GM19467 (cell line): ENCODE measurements around the gene ANKRD40CL.

ENCODE experiments used
- ATAC-seq: cut with Tn5 transposase; IDR thresholded peaks from one replicate; pipeline ENCODE4 v1.9.1; 2021; ENCODE audit warnings: mild to moderate bottlenecking, moderate library complexity; ENCODE audit not compliant: unreplicated experiment

The ANKRD40CL gene

DNA sequence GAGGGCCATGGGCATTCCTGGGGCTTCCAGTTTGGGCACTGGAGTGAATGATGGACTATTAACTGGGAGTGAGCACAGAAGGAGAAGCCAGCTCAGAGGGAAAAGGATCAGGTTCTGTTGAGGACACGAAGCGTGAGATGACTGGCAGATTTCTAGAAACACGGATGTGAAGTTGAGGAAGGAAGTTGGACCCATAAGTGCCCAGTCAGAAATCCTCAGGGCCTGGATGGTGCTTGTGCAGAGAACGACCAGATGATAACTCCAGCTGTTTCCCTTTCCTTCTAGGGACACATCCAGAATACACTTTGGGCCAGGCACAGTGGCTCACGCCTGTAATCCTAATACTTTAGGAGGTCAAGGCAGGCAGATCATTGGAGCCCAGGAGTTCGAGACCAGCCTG is 23.3 kb upstream of the ANKRD40CL start:
- no peak for ATAC-seq

- ATAC-seq: no peak
Measured at GRCh38 chr17:50787106-50787505, 19.8 kb upstream of the ANKRD40CL start.

- no peak for ATAC-seq
Measured at GRCh38 chr17:50785946-50786570, 18.7 kb upstream of the ANKRD40CL start.

GRCh38 chr17:50785126-50785525 is 17.8 kb upstream of the ANKRD40CL start:
- no peak for ATAC-seq

DNA sequence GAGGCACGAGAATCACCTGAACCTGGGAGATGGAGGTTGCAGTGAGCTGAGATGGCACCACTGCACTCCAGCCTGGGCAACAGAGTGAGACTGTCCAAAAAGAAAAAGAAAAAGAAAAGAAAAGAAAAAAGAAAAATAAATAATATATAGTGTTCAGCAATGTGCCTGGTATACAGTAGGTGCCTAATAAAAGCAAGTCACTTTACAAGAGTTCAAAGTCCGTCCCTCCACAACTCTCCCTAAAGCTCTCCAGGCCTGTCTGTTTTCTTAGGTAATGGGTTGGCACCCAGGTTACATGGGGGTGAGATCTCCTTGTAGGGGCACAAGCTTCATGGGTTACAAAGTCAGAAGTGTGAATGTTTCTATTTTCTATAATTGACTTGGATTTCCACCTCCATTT is 16.6 kb upstream of the ANKRD40CL start:
- no peak for ATAC-seq

- ATAC-seq: no peak
Measured at GRCh38 chr17:50783193-50783660, 15.9 kb upstream of the ANKRD40CL start.

DNA sequence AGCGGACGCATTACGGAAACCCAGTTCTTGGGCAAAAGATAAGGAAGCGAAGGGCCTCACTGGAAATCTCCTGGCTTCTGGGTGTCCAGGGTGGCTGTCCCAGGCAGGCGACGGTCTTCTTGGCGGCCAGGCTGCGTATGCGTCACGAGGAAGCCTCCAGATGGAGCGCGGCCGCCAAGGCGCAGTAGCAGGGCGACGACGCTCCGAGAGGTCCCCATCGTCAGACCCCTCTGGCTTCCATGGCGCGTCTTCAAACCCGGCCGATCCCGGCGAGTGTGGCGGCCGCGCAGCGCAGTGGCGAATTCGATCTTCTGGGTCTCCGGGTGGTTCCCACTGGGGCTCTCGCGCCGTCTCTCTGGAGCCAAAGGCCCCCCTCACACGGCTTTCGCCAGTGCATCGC is 13.8 kb upstream of the ANKRD40CL start:
- ATAC-seq: no peak

DNA sequence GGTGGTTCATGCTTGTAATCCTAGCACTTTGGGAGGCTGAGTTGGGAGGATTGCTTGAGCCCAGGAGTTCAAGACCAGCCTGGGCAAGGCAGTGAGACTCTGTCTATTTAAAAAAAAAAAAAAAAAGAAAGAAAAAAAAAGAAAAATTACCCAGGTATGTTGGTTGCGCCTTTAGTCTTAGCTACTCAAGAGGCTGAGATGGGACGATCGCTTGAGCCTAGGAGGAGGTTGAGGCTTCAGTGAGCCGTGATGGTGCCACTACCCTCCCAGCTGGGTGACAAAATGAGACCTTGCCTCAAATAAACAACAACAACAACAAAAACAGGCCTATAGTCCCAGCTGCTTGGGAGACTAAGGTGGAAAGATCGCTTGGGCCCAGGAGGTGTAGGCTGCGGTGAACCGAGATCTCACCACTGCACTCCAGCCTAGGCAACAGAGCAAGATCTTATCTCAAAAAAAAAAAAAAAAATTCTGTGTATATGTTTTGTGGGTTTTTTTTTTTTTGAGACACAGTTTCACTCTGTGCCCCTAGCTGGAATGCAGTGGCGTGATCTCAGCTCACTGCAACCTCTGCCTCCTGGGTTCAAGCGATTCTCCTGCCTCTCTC is 12.5 kb upstream of the ANKRD40CL start:
- no peak for ATAC-seq

GRCh38 chr17:50778988-50779387 is 11.7 kb upstream of the ANKRD40CL start:
- no peak for ATAC-seq

DNA sequence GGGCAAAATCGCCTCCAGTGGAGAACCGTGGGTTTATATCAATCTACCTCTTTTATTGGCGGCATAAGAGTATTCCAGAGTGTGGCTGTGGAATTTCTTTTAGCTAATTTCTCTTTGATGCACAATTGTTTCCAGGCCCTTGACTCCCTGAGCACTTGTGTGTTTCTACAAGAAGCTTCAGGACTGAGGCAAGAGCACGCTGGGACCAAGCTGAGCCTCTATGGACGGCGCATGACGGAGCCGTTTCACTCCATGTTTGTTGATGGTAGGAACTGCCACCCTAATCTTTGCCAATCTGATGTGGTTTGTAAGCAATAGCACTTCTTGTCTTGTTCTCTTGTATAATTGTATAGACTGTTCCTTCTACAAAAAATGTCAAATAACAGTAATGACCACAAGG is 11.2 kb upstream of the ANKRD40CL start:
- ATAC-seq: no peak

DNA sequence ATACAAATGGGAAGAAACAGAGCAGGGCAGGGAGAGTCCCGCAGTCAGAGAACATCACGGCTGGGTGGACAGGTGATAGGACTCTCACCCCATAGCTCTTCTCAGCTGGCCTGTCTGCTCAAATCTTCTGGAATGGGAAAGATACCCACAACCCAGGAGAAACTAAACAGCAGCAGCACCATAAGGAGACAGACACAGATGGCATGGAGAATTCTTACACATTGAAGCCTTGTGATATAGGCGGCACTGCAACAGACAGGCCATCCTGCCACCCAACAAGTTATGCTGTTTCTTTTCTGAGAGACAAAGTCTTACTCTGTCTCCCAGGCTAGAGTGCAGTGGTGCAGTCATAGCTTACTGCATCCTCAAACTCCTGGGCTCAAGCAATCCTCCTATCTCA is 8.6 kb upstream of the ANKRD40CL start:
- no peak for ATAC-seq

GRCh38 chr17:50774225-50774803 is 7.0 kb upstream of the ANKRD40CL start:
- ATAC-seq: no peak

DNA sequence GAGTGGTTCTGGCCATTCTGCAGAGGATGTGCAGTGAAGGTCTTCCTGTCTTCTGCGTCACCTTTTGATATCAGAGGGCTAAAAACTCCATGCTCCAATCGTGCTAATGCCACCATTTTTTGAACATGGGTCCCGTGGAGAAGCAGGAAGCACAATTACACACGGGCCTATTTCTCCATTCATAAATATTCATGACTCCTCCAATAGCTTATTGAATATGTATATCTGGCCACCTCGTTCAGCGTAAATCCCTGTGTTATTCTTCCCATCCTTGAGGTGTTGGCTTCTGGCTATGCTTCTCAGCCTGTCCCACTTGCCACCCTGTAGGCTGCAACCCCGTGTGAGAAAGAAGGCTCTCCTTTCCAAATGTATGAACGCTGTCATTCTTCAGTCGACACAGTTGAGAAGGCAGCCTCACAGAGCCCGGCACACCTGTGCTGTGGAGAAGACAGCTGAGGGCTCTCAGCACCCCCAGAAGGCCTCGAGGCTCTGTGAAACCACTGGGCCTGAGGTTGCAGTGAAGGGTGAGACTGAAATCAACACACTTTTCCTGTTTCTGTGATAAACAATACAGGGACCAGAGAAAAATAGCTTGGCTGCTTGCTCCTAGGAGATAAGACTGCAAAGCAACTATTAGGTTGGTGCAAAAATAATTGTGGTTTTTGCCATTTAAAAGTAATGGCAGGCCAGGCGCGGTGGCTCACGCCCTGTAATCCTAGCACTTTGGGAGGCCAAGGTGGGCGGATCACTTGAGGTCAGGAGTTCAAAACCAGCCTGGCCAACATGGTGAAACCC is 4.9 kb upstream of the ANKRD40CL start:
- ATAC-seq: no peak

GRCh38 chr17:50770346-50770745 is 3.0 kb upstream of the ANKRD40CL start:
- ATAC-seq: no peak

DNA sequence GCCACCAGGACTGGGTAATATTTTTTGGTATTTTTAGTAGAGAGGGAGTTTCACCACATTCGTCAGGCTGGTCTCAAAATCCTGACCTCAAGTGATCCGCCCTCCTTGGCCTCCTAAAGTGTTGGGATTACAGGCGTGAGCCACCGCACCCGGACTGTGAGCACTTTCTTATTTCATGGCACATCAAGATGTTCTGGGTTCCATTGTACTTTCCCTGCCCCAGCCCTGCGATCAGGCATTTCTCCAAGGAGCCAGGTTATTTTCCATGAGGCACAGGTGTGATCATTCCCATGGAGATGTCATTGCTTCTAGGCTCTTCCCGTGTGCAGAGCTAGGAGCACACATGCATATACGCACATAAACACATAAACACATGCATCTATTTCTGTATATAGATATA is 2.6 kb upstream of the ANKRD40CL start:
- ATAC-seq: no peak

DNA sequence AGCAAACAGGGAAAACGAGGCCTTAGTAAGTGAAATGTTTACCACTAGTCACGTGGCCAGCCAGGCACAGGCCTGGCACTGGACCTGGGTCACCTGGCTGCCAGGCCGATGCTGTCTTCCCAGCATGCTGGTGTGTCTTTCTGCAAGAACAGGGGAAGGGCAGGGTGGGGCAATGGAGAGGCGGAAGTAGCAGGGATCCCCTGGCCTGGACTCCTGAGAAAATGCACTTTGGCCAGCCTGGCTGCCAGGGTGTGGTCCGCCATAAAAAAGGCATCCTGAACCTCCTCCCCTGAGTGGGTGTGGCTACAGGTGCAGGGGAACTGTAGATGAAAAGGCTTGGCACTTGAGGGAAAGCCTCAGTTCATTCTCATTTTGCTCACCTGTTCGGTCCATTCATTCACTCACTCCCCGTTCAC is 1.0 kb upstream of the ANKRD40CL start:
- no peak for ATAC-seq

GRCh38 chr17:50767030-50767429 is 288 bp downstream of the ANKRD40CL start:
- ATAC-seq: no peak

GRCh38 chr17:50766222-50767023 is 895 bp downstream of the ANKRD40CL start:
- no peak for ATAC-seq

GRCh38 chr17:50765454-50766221 is 1.7 kb downstream of the ANKRD40CL start:
- no peak for ATAC-seq

DNA sequence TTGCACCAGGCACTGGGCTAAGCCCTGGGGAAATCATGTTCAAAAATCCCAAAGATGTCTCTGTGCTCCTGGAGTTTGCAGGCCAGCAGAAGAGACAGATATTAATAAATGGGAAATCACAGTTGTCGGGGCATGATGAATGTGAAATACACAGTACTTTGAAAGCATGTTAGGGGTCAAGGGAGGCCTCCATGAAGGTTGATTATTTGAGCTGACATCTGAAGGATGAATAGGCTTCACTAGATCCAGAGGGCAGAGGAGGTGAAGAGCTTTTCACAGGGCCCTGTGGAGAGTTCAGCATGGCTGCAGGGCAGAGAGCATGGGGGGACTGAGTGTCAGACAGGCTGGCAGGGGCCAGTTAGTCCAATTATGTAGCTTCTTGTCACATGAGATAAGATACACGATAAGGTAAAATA is 2.6 kb downstream of the ANKRD40CL start:
- ATAC-seq: no peak
